Stimulated activated CD4-positive, alpha-beta T cell treated with anti-CD3 and anti-CD28 coated beads, Interleukin-12 subunit alpha, Interleukin-12 subunit beta, amount 100 ng/mL, for 24 hours (primary cell): ENCODE measurements around the gene MVP.
"Not testable (repeated sequence)": the region's sequence is repeated elsewhere in the genome, so short reads cannot be mapped to it uniquely, and the experiment has no call there.

Source experiments
- DNase-seq, 2 experiments: peaks; one replicate each; pipeline ENCODE4 v3.0.0-alpha.2; 2020; ENCODE audit warnings: low read depth in 2 of 2

The MVP gene

DNA sequence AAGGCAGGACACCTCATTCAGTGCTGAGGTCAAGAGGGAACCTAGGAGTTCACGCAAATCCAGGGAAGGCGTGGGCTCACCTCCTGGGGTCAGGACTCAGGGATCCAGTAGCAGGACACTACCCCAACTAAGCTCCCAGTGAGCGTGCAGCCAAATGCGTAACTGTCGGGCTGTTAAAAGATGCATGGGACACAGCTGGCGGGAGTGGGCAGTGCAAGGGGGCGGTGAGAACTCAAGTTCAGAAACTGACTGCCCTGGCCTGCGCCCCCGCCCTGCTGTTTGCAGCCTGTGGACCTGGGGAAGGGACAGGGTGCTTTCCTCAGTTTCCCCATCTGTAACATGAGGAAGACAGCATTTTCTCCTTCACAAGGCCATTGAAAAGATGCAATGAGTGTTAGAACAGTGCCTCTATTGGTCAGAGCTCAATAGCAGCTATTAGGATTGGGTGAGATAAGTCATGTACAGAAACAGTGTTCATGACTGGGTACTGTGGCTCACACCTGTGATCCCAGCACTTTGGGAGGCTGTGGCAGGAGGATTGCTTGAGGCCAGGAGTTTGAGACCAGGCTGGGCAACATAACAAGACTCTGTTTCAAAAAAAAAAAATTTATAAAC, 22.6 kb downstream of the MVP start:
- DNase-seq = no peak

DNA sequence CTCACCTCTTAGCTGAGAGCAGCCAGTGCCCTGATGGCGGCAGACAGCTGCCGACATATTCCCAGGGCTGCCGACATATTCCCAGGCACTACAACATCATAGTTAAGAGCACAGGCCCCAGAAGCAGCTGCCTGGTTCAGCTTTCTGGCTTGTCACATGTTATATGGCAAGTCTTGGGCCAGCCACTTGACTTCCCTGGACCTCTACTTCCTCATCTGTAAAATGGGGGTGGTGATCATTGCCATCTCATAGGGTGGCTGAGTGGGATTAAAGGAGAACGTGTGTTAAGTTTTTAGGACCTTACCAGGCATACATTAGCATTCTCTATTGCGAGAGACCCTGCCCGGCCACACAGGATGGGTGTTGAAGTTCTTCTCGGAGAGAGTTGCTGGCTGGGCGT, 23.7 kb downstream of the MVP start:
- DNase-seq = no peak

DNA sequence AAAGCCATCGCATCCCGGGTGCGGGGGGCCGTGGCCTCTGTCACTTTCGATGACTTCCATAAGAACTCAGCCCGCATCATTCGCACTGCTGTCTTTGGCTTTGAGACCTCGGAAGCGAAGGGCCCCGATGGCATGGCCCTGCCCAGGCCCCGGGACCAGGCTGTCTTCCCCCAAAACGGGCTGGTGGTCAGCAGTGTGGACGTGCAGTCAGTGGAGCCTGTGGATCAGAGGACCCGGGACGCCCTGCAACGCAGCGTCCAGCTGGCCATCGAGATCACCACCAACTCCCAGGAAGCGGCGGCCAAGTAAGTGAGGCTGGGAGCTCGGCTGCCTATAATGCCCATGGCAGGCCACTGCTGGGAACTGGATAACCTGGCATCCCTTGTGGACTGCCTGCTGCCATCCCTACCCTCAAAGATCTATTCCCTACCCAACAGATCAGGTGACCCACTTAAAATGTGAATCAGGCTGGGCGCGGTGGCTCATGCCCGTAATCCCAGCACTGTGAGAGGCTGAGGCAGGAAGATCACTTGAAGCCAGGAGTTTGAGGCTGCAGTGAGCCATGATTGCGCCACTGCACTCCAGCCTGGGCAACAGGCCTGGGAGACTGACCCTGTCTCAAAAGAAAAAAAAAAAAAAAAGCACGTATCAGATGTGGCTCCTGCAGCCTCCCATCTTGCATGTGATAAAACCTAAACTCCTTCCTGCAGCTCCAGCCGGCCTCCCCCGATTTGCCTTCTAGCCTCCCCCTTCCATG, 24.5 kb downstream of the MVP start:
- DNase-seq = no peak

DNA sequence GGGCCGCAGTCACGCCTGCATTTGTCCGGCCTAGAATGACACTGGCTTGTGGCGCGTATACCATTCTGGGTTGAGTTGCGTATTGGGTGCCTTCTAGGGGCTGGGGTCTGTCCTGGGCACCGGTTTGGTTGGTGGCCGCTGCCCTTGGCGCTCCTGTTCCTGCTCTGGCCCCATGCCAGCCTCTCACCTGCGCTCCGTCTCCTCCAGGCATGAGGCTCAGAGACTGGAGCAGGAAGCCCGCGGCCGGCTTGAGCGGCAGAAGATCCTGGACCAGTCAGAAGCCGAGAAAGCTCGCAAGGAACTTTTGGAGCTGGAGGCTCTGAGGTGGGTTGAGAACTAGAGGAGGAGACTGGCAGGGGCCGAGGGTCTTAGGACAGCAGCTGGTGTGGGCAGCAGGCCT, 25.4 kb downstream of the MVP start:
- no peak for DNase-seq

DNA sequence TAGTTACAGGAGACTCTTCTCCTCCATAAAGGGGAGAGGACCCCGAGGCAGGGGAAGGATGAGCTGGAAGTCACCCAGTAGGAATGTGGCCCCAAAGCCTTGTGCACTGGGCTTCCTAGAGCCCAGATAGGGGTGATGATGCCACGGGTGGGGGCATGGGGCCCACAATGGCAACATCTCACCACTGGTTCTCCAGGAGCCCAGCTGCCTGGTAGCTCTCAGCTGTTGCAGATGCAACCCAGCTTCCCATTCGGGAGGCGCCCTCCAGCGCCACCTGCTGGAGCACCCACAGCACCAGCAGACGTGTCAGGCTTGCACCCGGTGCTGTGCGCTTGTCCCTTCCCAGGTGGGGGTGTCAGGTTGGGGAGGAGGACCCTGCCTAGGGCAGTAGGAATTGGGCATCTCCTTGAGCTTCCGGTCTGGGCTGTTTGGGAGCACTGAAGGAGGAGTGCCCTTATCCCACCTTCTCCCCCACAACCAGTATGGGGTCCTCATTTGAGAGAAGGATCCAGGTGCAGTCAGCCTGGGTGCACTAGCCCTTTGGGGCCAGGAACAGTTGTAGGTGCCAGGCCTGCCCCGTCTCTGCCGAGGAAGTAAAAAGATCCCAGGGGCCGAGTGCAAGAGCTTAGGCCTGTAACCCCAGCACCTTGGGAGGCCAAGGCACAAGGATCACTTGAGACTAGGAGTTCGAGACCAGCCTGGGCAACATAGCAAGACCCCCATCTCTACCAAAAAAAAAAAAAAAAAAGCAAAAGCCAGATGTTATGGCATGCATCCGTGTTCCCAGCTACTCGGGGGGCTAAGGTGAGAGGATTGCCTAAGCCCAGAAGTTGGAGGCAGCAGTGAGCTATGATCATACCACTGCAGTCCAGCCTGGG, 28.4 kb downstream of the MVP start:
- DNase-seq = peak; percentile 61 to 77

DNA sequence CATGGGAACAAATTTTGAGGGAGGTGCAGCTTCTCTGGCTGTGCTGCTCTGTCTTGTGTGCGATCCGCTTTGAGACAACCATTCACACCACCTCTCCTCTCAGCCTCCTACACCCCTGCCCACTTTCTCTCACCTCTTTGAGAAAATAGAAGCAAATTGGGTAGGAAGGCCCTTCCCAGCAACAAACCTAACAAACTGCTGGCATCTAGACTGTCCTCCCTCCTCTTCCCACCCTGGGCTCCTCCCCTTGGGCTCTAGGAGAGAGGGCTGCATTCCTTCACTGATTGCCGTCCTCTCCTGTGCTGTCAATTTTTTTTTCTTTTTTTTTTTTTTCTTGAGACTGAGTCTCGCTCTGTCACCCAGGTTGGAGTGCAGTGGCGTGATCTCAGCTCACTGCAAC, 29.2 kb downstream of the MVP start:
- DNase-seq = no peak

DNA sequence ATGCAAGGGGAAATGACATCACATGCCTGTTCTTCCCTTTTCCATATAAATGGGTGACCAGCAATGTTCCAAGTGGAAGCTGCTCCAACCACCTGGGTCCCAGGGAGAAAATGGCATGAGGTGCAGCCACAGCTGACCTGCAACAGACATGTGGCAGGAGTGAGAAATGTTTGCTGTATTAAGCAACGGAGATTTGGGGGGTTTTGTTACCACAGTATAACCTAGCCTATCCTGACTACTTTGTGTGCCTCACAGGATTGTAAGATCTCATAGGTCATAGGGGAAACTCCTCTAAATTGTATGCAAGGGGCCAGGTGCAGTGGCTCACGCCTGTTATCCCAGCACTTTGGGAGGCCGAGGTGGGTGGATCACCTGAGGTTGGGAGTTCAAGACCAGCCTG, 30.7 kb downstream of the MVP start:
- DNase-seq = no peak

DNA sequence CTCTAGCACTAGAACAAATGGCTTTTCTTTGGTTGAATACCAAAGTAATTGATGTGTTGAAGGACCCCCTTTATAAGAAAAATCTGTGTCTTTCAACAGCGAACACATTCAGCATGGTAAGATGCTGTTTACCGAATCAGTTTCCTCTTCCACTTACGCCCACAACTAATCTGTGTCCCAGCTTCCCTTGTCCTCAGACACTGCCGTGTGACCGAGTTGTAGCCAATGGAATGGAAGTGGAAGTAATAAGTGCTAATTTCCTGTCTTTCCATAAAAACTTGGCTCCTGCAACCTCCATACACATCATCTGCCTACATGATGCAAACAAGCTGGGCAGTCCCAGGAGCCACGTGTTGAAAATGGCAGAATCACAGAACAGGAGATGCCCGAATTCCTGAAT, 32.4 kb downstream of the MVP start:
- no peak for DNase-seq

DNA sequence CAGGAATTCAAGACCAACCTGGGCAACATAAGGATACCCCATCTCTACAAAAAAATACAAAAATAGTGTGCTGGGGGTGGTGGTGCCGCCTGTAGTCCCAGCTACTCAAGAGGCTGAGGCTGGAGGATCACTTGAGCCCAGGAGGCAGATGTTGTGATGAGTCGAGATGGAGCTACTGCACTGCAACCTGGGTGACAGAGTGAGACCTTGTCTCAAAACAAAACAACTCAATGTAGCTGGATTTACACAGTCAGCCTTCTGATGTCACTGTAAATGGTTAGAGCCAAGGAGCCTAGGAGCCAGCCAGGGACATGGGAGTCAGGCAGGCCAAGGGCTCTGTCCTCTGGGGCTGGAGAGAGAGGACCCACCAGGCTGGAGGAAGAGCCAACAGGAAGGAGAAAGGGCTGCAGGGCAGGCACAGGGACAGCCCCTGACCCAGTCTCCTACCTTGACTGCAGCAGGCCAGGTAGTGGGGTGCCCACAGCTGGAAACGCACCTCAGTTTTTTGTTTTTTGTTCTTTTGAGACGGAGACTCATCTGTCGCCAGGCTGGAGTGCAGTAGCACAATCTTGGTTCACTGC, 34.3 kb downstream of the MVP start:
- no peak for DNase-seq

DNA sequence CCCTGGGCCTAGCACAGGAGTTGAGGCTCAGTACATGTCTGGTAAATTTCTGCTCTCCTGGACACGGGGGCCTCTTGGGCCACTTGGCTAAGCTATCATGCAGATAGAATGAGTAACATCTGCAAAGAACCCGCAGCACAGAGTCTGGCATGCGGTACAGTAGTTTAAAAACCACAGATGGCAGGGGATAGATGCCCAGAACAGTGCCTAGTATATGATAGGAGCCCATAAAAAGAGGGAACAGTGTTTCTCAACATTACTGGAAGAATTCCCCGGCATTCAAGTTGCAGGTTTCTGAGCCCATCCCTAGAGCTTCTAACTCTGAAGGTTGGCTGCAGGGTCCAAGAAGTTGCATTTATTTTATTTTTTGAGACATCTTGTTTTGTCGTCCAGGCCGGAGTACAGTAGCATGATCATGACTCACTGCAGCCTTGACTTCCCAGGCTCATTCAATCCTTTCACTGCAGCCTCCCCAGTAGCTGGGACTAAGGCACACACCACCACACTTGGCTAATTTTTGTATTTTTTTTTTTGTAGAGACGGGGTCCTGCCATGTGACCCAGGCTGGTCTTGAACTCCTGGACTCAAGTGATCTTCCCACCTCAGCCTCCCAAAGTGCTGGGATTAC, 37.0 kb downstream of the MVP start:
- DNase-seq = no peak

DNA sequence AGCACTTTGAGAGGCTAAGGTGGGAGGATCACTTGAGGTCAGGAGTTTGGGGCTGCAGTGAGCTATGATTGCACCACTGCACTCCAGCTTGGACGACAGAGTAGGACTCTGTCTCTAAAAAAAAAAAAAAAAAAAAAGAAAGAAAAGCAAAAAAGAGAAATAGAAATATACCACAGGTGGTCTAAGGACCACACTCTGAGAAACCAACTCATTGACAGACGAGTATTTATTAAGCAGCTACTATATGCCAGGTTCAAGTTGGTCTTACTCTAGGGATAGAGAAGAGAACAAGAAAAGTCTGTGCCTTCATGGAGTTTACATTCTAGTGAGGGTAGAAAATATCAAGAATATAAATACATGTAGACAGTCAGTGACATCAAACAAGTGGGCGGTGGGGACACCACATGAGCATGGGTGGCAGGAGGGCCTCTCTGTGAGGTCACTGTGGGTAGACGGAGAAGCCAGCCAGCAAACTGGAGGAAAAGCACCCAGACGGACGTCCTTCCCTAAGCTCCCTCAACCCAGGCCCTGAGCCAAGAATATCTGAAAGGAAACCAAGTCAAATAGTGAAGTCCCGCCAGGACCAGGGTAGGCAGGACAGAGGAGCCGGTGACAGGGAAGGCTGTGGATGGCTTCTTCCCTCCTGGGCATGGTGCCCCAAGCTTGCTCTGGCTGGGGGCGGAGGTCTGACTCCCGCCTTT, 38.0 kb downstream of the MVP start:
- no peak for DNase-seq

DNA sequence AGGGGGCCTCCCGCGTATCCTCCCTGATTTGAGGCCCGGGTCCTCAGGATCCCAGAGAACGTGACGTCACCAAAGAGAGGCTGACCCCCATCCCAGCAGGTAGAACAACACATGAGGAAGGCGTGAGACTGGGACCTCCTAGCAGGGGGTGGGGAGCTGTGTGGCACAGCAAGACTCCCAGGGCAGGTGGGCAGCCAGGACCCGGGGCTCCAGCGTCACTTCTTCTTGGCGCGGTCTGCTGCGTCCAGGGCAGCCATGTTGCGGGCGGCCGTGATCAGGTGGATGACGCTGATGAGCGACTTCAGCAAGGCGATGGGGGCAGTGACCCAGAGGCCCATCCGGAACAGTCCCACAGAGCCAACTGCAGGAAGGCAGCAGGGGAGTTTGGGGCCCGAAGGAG, 38.7 kb downstream of the MVP start:
- DNase-seq = no peak

DNA sequence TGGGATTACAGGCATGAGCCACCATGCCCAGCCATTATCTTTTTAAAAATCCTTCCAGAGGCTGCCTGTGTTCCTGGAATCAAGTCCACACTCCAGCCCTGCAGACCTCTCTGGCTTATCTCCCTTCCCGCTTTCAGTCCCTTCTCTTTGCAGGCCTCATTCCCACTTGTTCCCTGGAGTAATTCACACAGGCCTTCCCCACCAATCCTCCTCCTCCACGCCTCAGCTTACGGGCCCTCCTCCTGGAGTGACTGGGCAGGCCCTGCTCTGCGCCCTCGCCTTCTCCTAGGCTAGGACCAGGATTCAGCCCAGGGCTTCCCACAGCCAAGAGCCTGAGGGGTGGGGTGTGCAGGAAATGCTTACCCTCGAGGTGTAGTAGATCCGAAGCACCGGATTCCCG, 40.0 kb downstream of the MVP start:
- no peak for DNase-seq

DNA sequence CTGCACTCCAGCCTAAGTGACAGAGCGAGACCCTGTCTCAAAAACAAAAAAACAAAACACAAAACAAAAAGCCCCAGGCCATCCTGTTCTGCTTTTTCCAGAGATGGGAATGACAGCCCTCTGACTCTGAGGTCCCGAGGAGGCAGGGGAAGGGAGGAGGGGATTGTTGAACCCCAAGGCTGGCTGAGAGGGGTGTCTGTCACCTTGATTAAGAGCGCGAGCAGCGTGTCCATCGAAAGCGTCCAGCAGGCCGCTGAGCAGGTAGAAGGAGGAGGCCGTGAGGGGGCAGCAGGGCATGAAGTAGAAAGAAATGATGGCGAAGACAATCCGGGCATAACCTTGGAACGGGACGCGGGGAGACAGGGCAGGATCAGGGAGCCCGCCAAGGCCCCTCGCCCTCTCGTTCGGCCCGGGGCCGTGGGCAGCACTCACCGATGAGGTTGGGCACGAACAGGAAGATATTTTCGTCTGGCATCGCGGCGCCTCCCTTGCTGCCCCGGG, 42.2 kb downstream of the MVP start:
- no peak for DNase-seq

DNA sequence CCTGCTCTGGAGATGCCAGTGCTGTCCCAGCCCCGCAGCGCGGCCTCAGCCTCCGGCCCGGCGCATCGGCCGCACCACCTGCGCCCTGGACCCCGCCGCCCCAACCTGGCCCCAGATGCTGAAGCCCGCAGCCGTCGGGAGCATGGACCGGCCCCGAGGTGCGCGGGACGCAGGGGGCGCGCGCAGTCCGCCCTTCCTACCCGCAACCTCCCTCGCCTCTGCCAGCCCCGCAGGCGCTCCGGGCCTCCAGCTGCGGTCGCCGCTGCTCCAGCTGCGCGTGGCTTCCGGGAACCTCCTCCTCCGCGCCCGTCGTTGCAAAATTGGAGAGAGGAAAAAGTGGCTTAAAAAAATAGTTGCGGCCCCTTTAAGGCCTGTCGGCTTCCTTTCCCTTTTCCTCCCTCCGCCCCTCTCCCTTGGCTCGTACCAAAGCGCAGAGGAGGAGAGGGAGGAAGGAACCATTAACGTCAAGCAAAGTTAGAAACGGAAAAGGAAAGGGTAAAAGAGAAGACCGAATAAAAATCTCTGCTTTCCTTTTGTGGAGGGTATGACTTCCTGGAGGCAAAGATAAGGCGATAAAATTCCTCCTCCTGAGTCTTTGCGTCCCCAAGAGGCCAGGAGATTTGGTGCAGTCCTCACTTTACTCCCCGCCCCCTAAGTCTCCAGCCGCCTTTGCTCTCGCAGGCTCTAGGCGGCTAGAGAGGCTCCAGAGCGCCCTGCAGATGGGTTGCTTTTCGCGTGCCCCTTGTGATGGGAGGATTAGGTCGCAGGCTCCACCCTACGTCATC, 42.8 kb downstream of the MVP start, which contains the start of gene CDIPT:
Gene CDIPT (minus strand): TSS at position 343 of the 785 bp plus-strand sequence. CDS start 369 bp downstream, outside the sequence.
- DNase-seq = peak; percentile 87 to 89

DNA sequence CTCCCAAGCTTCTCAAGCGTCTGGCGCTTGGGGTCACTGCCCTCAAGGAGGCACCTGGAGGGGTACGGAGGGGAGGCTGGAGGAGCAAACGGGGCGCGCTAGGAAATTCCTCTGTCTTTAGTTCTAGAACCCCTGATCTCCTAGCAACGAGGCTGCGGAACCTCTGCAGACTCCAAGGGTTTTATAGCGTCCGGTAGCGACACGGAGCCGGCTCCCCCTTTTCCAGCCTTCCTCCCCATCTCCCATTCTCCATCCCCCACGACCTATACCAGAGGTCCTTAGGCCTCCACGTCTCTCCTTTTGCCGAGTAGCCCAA, 43.4 kb downstream of the MVP start:
- DNase-seq = no peak

DNA sequence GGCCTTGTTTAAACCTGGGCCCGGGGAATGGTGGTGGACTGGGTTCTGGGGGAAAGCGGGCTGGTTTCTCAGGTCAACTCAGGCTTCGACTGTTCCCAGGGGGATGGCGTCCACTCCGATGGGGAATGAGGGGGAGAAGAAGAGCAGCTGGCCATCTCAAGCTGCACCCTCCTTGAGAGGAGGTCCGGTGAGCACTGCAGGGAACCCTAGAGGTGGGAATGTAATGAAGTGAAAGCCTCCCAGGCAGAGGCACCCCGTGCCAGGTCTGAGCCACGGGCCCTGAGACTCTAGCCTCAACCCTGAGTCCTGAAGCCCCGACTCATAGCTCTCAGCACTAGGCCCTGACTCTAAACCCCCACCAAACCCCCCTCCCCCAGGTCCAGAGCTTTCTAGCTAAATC, 43.9 kb downstream of the MVP start:
- no peak for DNase-seq

DNA sequence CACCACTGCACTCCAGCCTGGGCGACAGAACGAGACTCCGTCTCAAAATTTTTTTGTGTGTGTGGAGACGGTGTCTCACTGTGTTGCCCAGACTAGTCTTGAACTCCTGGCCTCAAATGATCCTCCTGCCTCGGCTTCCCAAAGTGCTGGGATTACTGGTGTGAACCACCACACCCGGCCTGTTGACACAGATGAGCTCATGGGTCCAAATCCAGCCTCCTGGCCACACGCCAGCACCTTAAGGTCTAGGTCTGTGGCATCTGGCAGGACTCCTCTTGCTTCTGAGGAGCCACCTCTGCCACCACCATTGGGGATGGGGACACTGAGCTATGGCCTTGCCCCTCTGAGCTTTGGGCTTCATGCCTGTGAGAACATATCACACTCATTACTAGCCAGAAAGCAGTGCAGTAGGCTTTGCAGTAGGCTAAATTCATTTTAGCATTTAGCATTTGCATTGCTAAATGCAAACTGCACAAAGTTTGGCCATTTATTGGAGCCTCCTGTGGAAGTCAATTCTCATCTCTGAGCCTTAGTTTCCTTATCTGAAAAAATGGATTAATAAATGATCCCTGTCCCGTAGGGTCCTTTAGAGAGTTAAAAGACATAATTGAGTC, 48.2 kb downstream of the MVP start:
- no peak for DNase-seq

DNA sequence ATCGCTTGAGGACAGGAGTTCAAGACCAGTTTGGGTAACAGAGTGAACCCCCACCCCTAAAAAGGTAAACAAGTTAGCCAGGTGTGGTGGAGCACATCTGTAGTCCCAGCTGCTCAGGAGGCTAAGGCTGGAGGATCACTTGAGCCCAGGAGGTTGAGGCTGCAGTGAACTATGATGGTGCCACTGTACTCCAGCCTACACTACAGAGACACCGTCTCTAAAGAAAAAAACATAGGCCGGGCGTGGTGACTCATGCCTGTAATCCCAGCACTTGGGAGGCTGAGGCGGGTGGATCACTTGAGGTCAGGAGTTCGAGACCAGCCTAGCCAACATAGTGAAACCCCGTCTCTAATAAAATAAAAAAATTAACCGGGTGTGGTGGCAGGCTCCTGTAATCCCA, 48.8 kb downstream of the MVP start:
- DNase-seq = not testable (repeated sequence)
